Panc1 (cell line): ENCODE data around the gene TMED6.

ENCODE experiments used
- POLR2AphosphoS5 ChIP-seq: IDR thresholded peaks from 2 replicates; pipeline ENCODE4 v1.6.1; 2012; ENCODE audit warnings: mild to moderate bottlenecking, low read depth, low read length, moderate library complexity
- SIN3A ChIP-seq: IDR thresholded peaks from 2 replicates; pipeline ENCODE4 v1.6.1; 2012; ENCODE audit warnings: low read depth, mild to moderate bottlenecking, low read length, moderate library complexity, borderline replicate concordance; ENCODE audit not compliant: insufficient read depth
- TCF7L2 ChIP-seq: IDR thresholded peaks from 2 replicates; pipeline ENCODE4 v1.6.1; 2011; ENCODE audit warnings: mild to moderate bottlenecking, low read depth, low read length, inconsistent platforms
- TF ChIP-seq, protein P1 (sequence below): fragments of 450-650 bp; IDR thresholded peaks from 2 replicates; pipeline ENCODE4 v1.5.1; 2017; ENCODE audit warnings: mild to moderate bottlenecking
- TF ChIP-seq, protein P2 (sequence below), 2 experiments: IDR thresholded peaks; 2 replicates each; pipeline ENCODE4 v1.6.1; 2011 to 2012; ENCODE audit warnings: low read depth in 2 of 2, control low read depth in 1 of 2, low read length in 1 of 2, mild to moderate bottlenecking in 1 of 2, moderate library complexity in 1 of 2; ENCODE audit not compliant: insufficient read depth in 1 of 2

DNA sequence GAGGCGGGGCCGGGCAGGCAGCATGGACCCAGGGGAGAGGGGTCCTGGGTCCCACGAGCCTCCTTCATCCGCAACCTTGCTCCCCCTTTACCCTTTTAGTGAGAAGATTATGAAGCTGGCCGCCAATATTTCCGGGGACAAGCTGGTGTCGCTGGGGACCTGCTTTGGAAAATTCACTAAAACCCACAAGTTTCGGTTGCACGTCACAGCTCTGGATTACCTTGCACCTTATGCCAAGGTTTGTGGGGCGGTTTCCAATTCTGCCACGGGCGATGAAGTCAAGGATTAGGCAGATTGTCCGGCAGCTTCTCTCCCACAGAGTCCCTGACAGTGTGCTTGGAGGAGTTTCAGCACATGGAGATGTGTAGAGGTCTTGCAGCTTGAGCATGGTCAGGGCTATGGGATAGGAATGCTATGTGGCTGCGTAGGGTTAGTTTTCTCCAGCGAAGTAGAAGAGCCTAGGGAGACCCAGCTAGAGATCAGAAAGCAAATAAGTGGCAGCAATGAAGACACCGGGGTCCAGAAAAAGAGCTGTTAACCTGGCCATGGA lies 11.4 kb downstream of the TMED6 start:
- TF ChIP-seq, protein P1, sequence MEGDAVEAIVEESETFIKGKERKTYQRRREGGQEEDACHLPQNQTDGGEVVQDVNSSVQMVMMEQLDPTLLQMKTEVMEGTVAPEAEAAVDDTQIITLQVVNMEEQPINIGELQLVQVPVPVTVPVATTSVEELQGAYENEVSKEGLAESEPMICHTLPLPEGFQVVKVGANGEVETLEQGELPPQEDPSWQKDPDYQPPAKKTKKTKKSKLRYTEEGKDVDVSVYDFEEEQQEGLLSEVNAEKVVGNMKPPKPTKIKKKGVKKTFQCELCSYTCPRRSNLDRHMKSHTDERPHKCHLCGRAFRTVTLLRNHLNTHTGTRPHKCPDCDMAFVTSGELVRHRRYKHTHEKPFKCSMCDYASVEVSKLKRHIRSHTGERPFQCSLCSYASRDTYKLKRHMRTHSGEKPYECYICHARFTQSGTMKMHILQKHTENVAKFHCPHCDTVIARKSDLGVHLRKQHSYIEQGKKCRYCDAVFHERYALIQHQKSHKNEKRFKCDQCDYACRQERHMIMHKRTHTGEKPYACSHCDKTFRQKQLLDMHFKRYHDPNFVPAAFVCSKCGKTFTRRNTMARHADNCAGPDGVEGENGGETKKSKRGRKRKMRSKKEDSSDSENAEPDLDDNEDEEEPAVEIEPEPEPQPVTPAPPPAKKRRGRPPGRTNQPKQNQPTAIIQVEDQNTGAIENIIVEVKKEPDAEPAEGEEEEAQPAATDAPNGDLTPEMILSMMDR = no peak
- TF ChIP-seq, protein P2, sequence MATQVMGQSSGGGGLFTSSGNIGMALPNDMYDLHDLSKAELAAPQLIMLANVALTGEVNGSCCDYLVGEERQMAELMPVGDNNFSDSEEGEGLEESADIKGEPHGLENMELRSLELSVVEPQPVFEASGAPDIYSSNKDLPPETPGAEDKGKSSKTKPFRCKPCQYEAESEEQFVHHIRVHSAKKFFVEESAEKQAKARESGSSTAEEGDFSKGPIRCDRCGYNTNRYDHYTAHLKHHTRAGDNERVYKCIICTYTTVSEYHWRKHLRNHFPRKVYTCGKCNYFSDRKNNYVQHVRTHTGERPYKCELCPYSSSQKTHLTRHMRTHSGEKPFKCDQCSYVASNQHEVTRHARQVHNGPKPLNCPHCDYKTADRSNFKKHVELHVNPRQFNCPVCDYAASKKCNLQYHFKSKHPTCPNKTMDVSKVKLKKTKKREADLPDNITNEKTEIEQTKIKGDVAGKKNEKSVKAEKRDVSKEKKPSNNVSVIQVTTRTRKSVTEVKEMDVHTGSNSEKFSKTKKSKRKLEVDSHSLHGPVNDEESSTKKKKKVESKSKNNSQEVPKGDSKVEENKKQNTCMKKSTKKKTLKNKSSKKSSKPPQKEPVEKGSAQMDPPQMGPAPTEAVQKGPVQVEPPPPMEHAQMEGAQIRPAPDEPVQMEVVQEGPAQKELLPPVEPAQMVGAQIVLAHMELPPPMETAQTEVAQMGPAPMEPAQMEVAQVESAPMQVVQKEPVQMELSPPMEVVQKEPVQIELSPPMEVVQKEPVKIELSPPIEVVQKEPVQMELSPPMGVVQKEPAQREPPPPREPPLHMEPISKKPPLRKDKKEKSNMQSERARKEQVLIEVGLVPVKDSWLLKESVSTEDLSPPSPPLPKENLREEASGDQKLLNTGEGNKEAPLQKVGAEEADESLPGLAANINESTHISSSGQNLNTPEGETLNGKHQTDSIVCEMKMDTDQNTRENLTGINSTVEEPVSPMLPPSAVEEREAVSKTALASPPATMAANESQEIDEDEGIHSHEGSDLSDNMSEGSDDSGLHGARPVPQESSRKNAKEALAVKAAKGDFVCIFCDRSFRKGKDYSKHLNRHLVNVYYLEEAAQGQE (IDR thresholded peaks at IDR 0.05; ENCODE audit: insufficient read depth in 1 of 2, low read depth in 2 of 2, low read length in 1 of 2) = no peak
- TF ChIP-seq POLR2AphosphoS5 (no peak), TCF7L2 (no peak), SIN3A (no peak)
